ENCODE measurements around the gene MEGF11.

DNA sequence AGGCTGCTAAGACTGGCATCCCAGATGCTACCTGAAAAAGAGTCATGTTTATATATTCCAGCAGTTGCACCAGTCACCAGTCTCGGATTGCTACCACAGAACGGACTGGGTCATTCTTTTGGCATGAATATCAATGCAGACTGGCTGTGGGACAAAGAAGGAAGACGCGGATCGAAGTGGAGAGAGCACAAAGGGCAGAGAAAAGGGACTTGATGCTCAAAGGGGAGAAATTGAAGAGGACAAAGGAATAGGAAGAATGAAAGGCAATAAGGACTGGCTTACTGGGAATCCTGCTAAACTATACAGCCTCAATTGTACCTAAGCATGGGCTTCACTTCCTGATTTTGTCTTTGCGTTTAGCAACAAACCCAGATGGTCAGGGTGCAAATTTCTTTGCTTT lies 24.5 kb upstream of the MEGF11 start:
- TF ChIP-seq, protein P1, sequence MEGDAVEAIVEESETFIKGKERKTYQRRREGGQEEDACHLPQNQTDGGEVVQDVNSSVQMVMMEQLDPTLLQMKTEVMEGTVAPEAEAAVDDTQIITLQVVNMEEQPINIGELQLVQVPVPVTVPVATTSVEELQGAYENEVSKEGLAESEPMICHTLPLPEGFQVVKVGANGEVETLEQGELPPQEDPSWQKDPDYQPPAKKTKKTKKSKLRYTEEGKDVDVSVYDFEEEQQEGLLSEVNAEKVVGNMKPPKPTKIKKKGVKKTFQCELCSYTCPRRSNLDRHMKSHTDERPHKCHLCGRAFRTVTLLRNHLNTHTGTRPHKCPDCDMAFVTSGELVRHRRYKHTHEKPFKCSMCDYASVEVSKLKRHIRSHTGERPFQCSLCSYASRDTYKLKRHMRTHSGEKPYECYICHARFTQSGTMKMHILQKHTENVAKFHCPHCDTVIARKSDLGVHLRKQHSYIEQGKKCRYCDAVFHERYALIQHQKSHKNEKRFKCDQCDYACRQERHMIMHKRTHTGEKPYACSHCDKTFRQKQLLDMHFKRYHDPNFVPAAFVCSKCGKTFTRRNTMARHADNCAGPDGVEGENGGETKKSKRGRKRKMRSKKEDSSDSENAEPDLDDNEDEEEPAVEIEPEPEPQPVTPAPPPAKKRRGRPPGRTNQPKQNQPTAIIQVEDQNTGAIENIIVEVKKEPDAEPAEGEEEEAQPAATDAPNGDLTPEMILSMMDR (conservative IDR thresholded peaks at IDR 0.05; ENCODE audit: low read length), result no peak
- TF ChIP-seq EZH2phosphoT487 (IDR thresholded peaks at IDR 0.05; ENCODE audit: borderline replicate concordance, low read depth, low read length), result no peak
